Smooth muscle cell of the umbilical artery (primary cell): ENCODE results near the gene METTL13. TPM values are rescaled to one million over a fixed set of nuclear protein-coding genes. Genes with fewer than 3 reads are reported as not detected.

Source experiments
- total RNA-seq: library from RNA; depleted of rRNA; stranded (reverse); fragments of >200 nt; gene quantifications from 2 replicates; pipeline ENCODE4 v1.2.3, GENCODE V29; 2014

The METTL13 gene
- 18.1 and 26.7 TPM in 2 replicates for total RNA-seq

DNA sequence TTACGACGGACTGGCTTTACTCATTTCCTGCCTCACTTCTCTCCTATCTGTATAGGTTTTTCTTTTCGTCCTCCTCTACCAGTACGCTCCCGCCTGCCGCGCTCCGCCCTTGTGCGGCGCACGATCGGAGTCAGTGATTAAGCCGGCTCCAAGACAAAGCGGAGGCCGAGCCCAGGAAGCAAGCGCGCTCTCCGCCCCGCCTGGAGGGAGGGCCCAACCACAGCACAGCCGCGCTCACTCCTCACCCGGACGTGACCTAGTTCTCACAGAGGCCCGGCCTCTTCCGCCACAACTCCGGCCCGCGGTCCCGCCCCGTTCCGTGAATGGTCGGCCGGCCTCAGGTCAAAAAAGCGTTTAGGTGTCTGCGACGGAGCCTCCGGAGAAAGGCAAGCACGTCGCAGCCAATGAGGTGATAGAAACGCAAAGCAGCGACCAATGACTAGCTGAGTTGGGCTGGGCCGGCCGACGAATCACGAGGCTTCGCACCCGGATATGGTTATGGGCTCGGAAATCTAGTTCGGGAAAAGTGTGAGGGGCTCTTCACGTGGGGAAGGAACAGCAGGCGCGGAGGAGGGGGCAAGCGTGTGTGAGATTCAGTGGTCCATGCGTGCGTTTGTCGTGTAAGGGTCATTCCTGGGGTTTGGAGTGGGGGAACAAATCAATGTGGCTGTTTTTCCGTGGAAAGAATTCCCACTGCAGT is at the start of gene METTL13:
TSS of gene METTL13 (plus strand) at position 485 of the 700 bp plus-strand sequence. CDS start 308 bp downstream, outside the sequence.

GRCh38 chr1:171741872-171742576 is 39.4 kb upstream of the METTL13 start, which contains the start of gene VAMP4:
Gene VAMP4, minus strand, starts transcription at chr1:171742065. Its CDS starts 3,651 bp downstream, at chr1:171738414.

DNA sequence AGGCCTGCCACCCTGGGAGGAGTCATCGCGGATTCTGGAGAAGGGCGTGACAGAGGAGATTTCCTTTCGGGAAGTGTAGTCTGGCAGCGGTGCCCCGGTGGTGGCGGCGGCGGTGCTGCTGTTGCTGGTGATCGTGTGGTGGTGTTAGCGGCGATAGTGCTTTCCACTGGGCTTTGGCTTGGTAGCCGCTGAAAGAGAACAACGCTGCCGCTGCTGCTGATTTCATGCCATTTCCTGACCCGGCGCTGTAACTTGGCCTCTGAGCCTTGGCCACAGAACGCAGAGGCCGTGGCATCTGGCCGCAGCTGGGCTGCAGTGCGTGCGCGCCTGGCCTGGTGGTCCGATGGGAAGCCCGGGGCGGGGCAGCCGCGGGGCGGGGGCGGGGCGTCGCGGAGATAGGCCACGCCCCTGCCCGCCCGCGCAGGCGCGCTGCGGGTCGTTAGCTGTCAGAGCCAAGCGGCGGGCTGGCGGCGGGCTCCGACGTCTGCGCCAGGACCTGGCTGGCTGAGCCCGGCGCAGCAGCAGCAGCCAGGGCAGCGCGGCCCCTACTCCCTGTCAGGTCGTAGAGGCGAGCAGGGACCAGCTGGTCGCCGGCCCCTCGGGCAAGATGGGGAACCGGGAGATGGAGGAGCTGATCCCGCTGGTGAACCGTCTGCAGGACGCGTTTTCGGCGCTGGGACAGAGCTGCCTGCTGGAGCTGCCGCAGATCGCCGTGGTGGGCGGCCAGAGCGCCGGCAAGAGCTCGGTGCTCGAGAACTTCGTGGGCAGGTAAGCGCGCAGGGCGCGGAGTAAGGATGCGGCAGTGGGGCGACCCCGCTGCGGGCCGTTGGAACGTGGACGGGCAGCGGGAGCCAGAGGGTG is 59.8 kb downstream of the METTL13 start, which contains the start of gene DNM3:
TSS of gene DNM3 (plus strand) at position 449 of the 861 bp plus-strand sequence. CDS start at position 608, 159 bp downstream.

Other genes starting within 250 kb of the METTL13 start
- 0.09 TPM in 1 of 2 replicates, not detected in the other for gene MYOCOS, start 159.4 kb upstream of the METTL13 start, total RNA-seq
- gene MYOC, start 129.0 kb upstream of the METTL13 start, total RNA-seq: not detected in 2 replicates
- gene VAMP4, start 39.6 kb upstream of the METTL13 start, total RNA-seq: 8.4 and 8.6 TPM in 2 replicates
- gene DNM3, start 59.8 kb downstream of the METTL13 start, total RNA-seq: 0.30 and 0.55 TPM in 2 replicates